Hippocampal formation (tissue), 2 donors: Measurements from ENCODE around the gene ZKSCAN4.

Experiments used
- DNase-seq, 2 donors: peaks; one replicate each; lab custom pipeline; 2025; lab: John Stamatoyannopoulos, UW

The ZKSCAN4 gene

DNA sequence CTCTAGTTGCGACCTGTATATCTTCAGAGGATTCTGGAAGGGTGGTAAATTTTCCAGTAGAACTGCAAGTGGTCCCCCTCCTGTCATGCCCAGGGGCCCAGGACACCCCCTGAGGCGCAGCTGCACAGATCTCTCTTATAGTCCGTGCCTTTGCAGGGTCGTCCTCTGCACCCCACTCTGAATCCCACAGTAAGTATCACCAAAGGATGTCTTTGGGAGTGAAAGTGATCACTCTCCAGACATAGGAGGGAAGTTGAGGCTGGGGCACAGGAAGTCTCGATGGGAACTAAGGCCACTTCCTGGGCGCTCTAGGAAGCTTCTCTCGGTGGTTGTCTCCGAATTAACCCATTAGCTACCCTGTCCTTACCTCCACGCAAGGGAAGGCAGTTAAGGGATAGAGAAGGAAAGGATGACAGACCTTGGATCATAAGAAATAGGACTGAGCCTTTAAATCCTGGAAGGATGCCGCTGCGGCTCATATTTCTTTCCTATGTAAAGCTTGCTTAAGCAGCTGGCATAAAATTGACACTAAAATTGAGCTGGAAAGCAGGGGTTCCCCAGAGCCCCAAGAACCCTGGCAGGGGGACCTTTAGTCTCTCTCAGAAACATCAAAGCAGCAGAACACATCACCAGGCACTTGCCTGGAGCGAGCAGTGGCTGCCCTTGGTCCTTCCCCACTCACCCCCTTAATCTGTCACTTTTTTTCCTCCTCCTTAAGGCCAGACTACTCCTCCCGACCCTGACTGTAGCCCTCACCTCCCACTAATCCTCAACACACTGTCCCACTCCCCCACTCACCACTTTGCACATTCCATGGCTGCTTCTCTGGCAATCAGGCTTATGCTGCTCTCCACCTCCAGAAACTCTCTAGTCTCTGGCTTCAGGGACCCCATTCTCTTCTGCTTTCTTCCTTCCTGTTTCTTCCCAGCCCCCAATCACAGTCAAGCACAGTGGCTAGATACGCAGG is at the start of gene ZKSCAN4:
Gene ZKSCAN4, minus strand, starts transcription at position 261 of the 967 bp plus-strand sequence. CDS start 289 bp downstream, outside the sequence.
- DNase-seq, result peak; percentile 66 to 83

GRCh38 chr6:28296520-28297060 is 44.5 kb upstream of the ZKSCAN4 start:
- DNase-seq, result no peak

- DNase-seq, result no peak
Observed at GRCh38 chr6:28295326-28295725, 43.3 kb upstream of the ZKSCAN4 start.

DNA sequence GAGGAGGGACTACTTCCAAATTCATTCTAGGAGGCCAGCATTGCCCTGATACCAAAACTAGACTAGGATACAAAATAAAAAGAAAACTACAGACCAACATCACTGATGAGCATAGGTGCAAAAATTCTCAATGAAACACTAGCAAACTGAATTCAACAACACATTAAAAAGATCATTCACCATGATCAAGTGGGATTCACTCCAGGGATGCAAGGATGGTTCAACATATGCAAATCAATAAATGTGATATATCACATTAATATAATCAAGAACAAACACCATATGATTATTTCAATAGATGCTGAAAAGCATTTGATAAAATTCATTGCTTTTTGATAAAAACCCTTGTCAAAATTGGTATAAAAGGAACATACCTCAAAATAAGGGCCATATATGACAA is 39.5 kb upstream of the ZKSCAN4 start:
- no peak for DNase-seq

- DNase-seq, result no peak
Observed at GRCh38 chr6:28282926-28283325, 30.9 kb upstream of the ZKSCAN4 start.

- DNase-seq, result peak; percentile 28 to 38
Observed at GRCh38 chr6:28281288-28282064, 29.4 kb upstream of the ZKSCAN4 start, which contains the start of gene PGBD1. Gene PGBD1 (plus strand): TSS chr6:28281572. CDS start chr6:28283814, 2,242 bp downstream.

GRCh38 chr6:28280595-28281287 is 28.7 kb upstream of the ZKSCAN4 start:
- DNase-seq, result no peak

GRCh38 chr6:28277746-28278145 is 25.7 kb upstream of the ZKSCAN4 start:
- DNase-seq, result no peak

DNA sequence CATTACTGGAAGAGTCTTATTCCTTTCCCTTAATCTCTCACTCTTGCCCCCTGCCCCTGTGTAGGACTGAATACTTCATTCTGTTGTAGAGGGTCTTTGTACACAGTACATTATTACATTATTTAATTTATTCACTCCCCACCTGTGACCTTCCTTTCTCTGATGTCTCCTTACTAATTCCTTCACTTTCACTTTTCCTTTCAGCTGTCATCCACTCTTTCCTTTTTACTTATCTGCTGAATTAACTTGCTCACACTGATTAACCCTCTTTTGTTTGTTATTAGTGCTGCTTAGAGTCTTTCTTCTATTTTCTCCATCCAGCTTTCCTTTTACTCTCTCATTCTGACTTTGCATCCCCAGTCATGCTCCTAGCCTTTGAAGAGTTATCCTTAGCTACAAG is 22.8 kb upstream of the ZKSCAN4 start:
- no peak for DNase-seq

GRCh38 chr6:28269492-28269891 is 17.4 kb upstream of the ZKSCAN4 start:
- no peak for DNase-seq

GRCh38 chr6:28267695-28268059 is 15.6 kb upstream of the ZKSCAN4 start:
- DNase-seq, result no peak

DNA sequence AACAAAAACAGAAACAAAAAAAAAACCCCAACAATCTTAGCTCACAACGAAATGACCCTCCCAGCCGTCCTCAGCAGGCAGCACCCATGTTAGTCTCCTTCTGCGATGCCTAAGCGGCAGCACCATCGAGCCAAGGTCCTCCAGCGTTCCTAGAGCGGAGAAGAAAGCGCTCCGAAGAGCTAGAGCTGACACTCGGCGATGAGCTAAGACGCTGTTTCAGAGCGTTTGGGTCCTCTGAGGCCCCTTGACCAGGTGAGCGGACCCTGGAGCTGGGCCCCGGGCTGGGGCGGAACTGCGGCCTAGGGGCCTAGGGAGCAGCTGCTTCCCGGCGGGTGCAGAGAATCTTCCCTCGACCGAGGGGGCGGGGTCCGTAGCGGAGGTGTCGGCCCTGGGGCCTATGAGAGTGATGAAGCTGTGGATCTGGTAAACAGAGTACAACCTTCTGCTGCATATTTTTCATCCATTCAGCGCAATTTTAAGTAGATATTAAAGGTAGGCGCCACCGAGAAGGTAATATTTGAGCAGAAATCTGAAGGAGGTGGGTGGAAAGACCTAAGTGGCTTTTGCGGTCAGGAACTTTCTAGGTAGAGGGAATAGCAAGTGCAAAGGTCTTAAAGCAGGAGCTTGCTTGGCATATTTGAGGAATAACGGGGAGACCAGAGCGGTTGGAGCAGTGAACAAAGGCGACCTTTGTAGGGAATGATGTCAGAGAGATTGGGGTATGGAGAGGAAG is 15.1 kb upstream of the ZKSCAN4 start, which contains the start of gene ZSCAN26:
Gene ZSCAN26, plus strand, starts transcription at position 182 of the 733 bp plus-strand sequence. CDS start 4,777 bp downstream, outside the sequence.
- DNase-seq, result peak; percentile 75 to 91

GRCh38 chr6:28266563-28266961 is 14.5 kb upstream of the ZKSCAN4 start:
- no peak for DNase-seq

GRCh38 chr6:28264834-28265401 is 12.8 kb upstream of the ZKSCAN4 start:
- no peak for DNase-seq

- DNase-seq, result no peak
Observed at GRCh38 chr6:28263922-28264321, 11.9 kb upstream of the ZKSCAN4 start.

GRCh38 chr6:28258877-28259777 is 7.1 kb upstream of the ZKSCAN4 start, which contains the start of gene NKAPL:
Gene NKAPL (plus strand): TSS chr6:28259297. CDS start chr6:28259372, 75 bp downstream.
- DNase-seq, result peak in 1 of 2 donors; percentile 56

- no peak for DNase-seq
Observed at GRCh38 chr6:28257042-28257441, 5.0 kb upstream of the ZKSCAN4 start.

DNA sequence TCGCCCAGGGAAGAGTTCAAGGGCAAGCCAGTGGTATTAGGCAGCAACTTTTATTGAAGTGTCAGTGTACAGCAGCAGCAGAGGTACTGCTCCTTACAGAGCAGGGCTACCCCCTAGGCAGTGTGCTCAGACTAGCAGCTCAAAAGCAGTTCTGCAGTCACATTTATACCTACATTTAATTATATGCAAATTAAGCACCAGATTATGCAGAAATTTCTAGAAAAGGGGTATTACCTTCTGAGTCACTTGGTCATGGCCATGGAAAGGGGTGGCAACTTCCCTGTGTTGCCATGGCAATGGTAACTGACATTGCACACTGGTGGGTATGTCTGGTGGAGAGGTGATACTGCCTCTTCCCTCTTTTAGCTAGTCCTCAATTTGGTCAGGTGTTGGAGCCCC is 2.1 kb upstream of the ZKSCAN4 start:
- no peak for DNase-seq

- DNase-seq, result no peak
Observed at GRCh38 chr6:28251661-28252008, 434 bp downstream of the ZKSCAN4 start.
